HG03558 (cell line): ENCODE results near the gene CBX8.
"Not testable (repeated sequence)": the region's sequence is repeated elsewhere in the genome, so short reads cannot be mapped to it uniquely, and the experiment has no call there.

ENCODE experiments used
- ATAC-seq: cut with Tn5 transposase; IDR thresholded peaks from one replicate; pipeline ENCODE4 v1.9.1; 2021; ENCODE audit warnings: moderate number of reproducible peaks; ENCODE audit not compliant: unreplicated experiment; ENCODE audit errors: extremely low read depth

CBX8 gene

DNA sequence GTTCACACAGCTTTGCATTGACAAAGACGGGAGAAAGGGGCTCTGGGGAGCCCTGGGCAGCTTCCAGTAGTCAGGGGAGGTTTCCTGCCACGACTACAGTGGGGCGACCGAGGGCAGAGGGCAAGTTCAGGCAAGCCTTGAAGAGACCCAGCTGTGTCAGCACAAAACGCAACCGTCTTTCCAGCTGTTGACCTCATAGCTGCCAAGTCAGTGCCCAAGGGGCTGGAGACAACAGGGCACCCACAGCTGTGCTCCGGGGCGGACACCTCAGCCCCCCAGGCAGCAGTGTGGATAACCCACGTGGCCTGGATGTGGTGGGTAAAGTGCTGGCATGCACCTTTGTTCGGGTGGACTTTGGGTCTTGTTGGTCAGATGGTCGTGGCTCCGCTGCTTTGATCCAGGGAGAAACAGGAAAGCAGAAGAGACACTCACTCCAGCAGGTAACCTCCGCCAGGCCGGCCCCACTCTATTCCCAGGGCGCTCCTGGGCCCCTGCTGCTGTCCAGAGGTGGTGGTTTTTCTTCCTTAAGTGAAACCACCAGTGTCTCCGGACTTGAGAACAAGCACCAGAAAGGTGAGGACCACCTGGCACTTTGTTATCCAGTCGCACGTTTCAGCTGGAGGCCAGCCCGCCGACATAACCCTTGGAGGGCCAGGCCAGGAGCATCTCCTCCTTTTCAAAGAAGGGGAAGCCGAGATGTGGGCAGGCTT, 36.5 kb downstream of the CBX8 start:
- no peak for ATAC-seq

DNA sequence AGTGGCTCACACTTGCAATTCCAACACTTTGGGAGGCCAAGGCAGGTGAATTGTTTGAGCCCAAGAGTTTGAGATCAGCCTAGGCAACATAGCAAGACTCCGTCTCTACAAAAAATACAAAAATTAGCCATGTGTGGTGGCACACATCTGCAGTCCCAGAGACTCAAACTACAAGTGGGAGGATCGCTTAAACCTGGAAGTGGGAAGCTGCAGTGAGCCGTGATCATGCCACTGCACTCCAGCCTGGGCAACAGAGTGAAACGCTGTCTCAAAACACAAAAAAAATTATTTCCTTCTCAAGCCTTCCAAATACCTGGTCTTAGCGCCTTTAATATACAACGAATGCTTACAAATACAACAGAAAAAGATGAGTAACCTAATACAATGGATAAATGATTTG, 38.6 kb downstream of the CBX8 start:
- ATAC-seq, result no peak

DNA sequence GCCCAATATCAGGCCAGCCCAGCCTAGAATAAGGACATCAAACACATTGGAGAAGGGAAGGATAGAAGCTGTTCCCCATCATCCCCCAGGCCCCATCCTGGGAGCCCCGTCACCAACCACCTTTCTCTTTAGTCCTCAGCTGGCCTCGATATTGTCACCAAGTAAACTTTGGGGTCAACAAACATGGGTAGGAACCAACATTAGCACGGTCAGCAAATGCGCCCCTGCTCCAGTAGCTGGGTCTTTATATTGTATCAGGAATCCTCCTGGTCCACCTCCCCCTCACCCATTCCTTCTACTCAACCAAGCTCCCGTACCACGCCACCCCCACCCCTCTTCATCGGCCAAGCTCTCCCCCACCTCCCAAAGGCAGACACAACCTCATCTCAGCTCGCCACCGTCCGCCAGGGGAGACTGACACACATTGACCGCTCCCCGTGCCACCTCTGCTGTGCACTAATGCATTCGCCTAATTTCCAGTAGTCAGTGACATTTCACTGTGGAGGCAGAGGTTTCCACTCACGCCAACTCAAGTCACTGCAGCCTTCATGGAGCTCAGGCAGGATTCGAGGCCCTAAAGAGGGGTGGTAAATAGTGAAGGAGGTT, 39.6 kb downstream of the CBX8 start:
- ATAC-seq, result no peak

DNA sequence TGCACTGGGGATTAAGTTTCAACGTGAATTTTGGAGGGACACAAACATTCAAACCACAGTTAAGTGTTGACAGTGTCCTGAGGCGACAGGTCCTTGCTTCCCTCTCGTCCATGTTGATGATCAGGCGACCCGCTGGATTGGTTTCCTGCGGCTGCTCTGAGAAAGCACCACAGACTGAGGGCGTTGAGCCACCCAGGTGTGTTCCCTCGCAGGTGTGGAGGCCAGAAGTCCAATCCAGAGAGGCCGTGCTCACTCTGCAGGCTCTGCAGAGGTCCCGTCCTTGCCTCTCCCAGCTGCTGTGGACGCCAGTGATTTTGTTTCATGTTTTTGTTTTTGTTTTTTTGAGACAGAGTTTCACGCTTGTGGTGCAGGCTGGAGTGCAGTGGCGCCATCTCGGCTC, 41.3 kb downstream of the CBX8 start:
- no peak for ATAC-seq

DNA sequence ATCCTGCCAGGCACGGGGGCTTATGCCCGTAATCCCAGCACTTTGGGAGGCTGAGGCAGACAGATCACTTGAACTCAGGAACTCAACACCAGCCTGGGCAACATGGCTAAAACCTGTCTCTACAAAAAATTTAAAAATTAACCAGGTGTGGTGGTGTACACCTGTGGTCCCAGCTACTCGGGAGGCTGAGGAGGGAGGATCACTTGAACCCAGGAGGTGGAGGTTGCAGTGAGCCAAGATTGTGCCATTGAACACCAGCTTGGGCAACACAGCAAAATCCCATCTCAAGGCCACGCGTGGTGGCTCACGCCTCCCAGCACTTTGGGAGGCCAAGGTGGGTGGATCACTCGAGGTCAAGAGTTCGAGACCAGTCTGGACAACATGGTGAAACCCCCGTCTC, 42.0 kb downstream of the CBX8 start:
- not testable (repeated sequence) for ATAC-seq

DNA sequence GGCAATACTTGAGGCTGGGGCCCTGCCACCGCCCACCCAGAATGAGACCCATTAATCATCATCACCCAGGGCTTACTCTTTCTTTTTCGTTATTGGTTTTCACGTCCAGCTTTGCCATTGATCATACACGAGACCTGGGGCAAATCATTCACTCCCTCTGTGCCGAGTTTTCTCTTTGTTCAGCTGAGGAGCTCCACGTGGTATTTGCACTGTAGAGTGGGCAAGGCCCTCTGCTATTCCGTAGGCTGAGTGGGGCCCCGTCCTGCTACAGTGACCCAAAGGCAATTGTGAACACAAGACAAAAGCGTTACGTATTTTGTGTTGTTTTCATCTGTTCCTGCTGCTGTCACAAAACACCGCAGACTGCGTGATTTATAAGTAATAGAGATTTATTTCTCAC, 42.5 kb downstream of the CBX8 start:
- no peak for ATAC-seq

DNA sequence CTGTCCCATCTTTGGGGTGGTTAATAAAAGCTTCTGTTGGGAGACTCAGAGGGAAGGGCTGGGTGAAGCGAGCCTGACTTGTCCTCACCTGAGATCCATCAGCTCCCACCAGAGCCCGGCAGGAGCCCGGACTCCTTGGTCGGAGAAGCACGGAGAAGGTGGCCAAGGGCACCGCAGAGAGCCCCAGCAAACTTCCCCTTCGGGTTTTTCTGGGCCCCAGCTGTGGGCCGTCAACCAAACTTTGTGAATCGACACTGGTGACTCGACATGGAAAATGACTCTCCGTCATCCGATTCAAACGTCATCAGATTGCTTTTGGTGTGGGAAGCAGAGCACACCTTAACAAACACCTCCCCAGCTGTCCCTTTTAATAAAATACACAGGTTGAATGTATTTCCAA, 44.7 kb downstream of the CBX8 start:
- ATAC-seq, result no peak

DNA sequence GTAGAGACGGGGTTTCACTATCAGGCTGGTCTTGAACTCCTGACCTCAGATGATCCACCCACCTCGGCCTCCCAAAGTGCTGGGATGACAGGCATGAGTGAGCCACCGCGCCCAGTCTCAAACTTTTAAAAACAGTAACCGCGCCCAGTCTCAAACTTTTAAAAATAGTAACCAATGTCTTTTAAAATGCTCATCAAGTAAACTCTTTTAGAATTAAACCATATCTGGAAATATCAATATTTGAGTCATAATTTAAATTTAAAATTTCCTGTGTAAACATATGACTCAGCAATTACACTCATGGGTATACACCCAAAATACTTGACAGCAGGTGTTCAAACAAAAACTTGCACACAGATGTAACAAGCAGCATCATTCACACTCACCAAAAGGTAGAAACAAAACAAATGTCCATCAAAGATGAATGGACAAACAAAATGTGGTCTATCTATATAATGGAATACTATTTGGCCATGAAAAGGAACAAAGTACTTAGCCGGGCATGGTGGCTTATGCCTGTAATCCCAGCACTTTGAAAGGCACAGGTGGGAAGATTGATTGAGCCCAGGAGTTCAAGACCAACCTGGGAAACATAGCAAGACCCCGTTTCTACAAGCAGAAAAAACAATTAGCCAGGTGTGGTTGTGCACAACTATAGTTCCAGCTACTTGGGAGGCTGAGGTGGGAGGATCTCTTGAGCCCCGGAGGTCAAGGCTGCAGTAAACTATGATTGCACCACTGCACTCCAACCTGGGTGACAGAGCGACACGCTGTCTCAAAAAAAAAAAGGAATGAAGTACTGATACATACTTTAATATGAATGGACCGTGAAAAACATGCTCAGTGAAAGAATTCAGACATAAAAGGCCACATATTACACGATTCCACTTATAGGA, 46.0 kb downstream of the CBX8 start:
- no peak for ATAC-seq

DNA sequence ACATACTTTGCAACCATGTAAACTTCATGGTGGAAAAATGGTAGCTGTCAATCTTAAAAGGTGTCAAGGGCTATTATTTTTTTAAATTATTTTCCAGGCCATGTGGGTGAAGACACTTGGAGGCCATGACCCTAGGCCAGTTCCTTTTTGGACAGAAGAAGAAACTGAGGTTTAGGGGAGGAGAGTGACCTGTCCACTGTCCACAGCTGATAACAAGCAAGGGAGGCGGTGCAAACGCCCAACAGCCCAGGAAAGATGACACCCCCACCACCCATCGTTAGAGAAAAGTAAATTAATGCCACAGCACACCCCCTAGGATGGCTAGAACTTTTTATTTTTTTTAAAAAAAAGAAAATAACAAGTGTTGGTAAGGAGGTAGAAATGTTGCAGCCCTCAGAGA, 46.9 kb downstream of the CBX8 start:
- no peak for ATAC-seq

DNA sequence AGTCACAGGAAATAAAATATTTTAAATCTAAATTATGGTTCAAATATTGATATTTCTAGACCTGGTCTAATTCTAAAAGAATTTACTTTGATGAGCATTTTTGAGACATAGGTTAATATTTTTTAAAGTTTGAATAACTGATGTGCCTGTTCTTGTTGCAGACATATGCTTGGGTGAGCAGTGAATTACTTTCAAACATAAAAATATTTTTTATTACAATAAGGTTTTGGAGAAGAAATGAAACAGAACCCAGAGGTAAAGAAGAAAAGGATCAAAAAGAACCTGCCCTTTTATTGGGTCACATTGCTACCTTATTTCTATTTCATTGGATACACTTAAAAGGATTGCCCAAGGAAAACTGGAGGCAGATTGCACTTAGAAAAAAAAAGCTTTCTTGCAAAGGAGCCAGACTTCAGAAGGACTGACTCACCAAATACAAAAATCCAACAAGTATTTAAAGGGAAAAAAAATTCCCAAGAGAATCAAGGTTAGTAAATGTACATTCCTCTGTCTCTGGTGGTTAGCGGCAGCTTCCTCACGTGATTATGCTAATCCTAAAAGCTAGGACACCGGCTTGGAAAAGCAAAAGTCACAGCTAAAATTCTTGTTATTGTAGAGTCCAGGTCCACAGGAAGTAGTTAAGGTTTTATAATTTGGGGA, 47.6 kb downstream of the CBX8 start:
- no peak for ATAC-seq

DNA sequence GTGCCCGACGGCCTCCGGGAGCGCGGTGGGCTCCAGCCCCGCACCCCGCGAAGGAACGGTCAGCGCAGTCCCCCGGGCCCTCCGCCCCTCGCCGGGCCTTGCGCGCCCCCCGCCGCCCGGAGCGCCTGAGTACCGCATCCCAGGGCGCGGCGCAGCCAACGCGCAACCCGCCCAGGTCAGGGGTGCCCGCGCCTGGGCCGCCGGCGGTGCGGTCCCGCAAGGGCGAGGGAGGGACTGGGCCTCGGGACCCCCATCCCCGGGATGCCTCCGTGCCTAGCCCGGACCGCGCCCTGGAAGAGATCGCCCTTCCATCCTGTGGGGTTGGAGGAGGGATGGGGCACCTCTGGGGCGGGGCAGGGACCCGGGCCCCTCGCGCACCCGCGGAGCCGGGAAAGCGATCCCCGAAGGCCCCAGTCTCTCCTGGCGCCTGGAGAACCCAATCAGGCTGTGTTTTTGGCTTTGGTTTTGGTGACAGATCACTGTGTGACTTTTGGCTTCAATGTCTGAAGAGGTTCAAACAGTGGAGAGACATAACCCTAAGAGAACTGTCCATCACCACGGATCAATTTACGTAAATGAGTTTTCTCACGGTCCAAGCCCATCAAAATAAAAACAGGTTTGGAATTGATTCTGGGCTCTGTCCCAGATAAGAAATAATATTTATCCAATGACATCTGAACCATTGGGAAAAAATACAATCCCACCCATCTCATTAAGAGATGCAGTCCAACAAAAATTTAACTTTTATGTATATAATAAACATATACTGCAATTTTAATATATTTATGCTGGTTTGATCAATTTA, 48.4 kb downstream of the CBX8 start:
- no peak for ATAC-seq

DNA sequence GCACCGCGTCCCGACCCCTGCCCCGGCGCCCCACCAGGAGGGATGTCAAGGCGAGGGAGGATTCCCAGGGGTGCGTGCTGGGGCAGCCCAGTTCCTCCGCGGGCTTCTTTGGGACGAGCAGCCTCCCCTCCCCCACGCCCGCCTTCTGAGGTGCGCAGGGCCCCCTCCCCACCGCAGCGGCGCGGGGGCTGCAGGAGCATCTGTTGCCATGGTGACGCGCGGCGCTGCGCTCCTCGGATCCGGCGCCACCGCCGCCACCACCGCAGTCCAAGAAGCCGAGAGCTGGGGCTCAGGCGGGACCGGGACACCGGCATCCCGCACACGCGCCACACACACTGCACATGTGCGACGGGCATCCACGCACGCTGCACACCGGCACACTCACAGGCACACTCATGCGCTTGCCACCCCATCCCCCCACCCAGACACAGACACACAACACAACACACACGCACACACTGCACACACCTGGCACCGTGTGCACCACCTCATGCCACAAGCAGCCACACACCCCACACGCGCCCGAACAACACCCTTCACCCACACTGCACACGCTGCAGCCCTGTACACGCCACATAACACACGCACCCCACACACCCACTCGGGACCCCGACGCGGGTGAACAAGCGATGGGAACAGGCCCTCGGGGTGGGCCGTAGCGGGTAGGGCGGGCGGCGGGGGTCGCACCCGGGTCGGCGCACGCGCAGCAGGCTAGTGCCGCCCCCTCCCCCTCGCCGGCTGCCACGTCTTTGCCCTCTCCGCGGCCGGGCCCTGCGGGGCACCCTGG, 49.2 kb downstream of the CBX8 start:
- no peak for ATAC-seq

DNA sequence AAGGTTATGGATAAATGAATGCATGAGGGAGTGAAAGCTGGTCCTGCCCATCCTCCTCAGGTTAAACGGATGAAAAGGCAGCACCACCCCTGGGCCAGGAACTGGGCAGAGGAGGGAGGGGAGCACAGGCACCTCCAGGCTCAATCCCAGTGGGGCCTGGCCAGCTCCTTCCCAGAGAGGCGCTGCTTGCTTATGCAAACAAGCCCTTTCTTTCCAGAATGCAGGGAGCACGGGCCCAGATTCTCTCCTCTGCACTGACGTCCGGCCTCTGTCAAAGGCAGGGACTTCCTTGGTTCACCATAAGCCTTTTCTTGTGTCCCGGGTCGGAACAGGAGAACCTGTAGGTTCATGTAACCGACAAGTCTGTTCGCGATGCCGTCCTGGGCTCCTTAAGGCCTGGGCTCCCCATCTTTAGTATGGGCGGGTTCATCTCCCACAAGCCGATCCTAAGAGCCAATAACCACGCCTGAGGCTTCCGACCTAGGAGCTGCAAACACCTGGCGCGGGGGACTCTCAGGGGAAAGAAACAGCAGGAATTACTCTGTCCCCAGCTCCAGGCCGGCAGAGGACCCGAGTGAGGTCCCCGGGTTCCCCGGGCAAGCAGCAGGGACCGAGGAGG, 49.9 kb downstream of the CBX8 start:
- no peak for ATAC-seq

DNA sequence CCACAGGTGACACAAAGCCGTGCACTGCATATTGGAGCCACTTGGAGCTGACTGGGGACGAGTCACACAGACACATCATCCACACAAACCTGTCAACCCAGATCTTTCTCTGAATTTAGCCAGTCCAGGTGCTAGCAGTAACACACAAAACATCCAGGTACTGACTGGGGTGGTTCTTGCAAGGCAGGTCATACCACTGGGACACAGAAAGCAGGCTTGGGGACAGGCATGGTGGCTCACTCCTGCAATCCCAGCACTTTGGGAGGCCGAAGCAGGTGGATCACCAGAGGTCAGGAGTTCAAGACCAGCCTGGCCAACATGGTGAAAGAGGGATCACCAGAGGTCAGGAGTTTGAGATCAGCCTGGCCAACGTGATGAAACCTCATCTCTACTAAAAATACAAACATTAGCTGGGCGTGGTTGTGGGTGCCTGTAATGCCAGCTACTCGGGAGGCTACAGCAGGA, 51.2 kb downstream of the CBX8 start:
- no peak for ATAC-seq

DNA sequence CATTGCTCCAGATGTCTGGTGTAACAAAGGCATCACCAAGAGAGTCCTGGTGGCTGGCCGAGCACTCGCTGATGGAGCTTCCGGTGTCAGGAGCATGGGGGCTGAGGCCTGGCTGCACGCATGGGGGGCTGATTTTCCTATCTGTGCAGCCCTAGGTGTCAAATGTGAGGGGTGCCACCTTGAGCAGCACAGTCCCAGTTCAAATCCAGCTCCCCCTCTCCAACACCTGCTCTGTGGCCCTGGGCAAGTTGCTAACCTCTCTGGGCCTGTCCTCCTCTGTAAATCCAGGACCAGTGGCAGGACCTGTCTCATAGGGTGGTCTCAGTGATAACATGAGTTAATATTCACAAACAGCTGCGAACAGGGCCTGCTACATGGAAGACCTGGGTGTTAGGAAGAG, 53.3 kb downstream of the CBX8 start:
- no peak for ATAC-seq

DNA sequence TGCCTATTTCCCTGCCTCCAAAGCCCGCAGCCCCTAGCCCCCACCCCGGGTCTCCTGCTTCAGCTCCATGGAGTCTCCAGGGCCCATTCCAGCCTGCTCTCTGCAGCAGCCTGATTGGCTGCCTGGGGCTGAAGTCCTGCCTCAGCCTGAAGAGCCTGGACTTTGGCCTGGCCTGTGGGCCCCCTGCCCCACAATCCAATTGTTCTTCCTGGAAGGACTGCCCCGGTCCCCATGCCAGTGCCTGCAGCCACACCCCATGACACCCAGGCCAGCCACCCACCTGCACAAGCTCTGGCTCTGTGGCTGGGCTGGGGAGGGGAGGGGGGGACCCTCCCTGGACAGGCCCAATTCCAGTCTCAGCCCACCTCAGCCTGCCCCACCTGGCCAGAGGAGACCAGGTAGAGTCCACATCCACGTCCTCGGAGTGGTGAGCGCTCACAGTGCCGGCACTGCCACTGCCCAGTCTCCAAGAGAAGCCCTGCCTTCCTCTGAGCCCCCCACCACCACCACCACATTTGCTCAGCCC, 53.9 kb downstream of the CBX8 start:
- no peak for ATAC-seq

DNA sequence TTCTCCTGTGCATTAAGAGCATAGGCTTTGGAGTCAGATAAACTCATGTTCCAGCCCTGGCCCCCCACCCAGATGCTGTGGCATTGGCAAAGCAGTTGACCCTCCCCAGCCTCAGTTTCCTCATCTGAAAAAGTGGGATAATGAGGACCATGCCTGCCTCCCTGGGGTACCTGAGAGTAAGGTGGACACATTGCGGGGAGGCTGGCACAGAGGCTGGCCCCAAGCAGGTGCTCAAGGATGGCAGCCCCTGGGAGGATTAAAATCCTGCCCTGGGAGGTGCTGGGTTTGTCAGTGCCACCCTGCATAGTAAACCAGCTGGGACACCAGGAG, 54.3 kb downstream of the CBX8 start:
- ATAC-seq, result no peak
